Testis (tissue), 3 donors: ENCODE data around the gene ZFP62. TPM values are rescaled to one million over a fixed set of nuclear protein-coding genes. Genes with fewer than 3 reads are reported as not detected.

Experiments
- DNase-seq: peaks from one replicate; pipeline ENCODE4 v3.0.0-alpha.2; 2019
- H3K27ac ChIP-seq, 2 donors: fragments of 200-600 bp; sonication (generic); one replicate each; pipeline ENCODE4 v1.5.1; 2019
- H3K27me3 ChIP-seq: fragments of 200-600 bp; sonication (generic); one replicate; pipeline ENCODE4 v1.5.1; 2019
- H3K36me3 ChIP-seq: fragments of 200-600 bp; sonication (generic); one replicate; pipeline ENCODE4 v1.5.1; 2017; ENCODE audit warnings: low read depth; ENCODE audit errors: missing control alignments
- H3K4me1 ChIP-seq: fragments of 200-600 bp; sonication (generic); one replicate; pipeline ENCODE4 v1.5.1; 2019
- H3K4me3 ChIP-seq, 2 donors: fragments of 200-600 bp; sonication (generic); one replicate each; pipeline ENCODE4 v1.5.1; 2017 to 2019
- H3K9me3 ChIP-seq: fragments of 200-600 bp; sonication (generic); one replicate; pipeline ENCODE4 v1.5.1; 2017
- POLR2A ChIP-seq: fragments of 450-650 bp; IDR thresholded peaks from one replicate; pipeline ENCODE4 v1.6.1; 2017; ENCODE audit warnings: antibody characterized with exemption, mild to moderate bottlenecking, moderate library complexity
- WGBS, 2 donors: methylation state at CpG; one replicate each; pipeline ENCODE4 v1.1.5; 2018; 5-methylcytosine and 5-hydroxymethylcytosine counted together
- intact Hi-C: fragments of 100-400 bp; cut with DNase I; formaldehyde crosslinking; loops from one replicate; pipeline ENCODE4 v1.15.1; 2023; ENCODE audit warnings: low total_unique reads
- polyA plus RNA-seq: library from polyadenylated mRNA; stranded (reverse); fragments of 350-450 nt; fragmentation: Illumina TruSeq; extraction: RNeasy Lipid Tissue Mini Kit (QIAGEN cat#74804); gene quantifications from one replicate; pipeline ENCODE4 v1.2.3, GENCODE V29; 2014; ENCODE audit warnings: low read depth, low replicate concordance; ENCODE audit not compliant: insufficient read depth
- total RNA-seq, 2 donors: library from RNA; depleted of rRNA; stranded (reverse); fragments of >200 nt; gene quantifications; one replicate each; pipeline ENCODE4 v1.2.3, GENCODE V29; 2016
- TF ChIP-seq, protein P1 (sequence below), 3 experiments: fragments of 450-650 bp in 2 of 3; fragments of 200-600 bp in 1 of 3; sonication (generic) in 1 of 3; IDR thresholded peaks; one replicate each; pipeline ENCODE4 v1.5.1; 2016 to 2019; ENCODE audit warnings: antibody characterized with exemption in 3 of 3, mild to moderate bottlenecking in 2 of 3, moderate library complexity in 1 of 3

ZFP62 gene
- total and polyA plus RNA-seq, 3 donors from 2014 or later = 27.1 to 32.3 (median 29.2) TPM

DNA sequence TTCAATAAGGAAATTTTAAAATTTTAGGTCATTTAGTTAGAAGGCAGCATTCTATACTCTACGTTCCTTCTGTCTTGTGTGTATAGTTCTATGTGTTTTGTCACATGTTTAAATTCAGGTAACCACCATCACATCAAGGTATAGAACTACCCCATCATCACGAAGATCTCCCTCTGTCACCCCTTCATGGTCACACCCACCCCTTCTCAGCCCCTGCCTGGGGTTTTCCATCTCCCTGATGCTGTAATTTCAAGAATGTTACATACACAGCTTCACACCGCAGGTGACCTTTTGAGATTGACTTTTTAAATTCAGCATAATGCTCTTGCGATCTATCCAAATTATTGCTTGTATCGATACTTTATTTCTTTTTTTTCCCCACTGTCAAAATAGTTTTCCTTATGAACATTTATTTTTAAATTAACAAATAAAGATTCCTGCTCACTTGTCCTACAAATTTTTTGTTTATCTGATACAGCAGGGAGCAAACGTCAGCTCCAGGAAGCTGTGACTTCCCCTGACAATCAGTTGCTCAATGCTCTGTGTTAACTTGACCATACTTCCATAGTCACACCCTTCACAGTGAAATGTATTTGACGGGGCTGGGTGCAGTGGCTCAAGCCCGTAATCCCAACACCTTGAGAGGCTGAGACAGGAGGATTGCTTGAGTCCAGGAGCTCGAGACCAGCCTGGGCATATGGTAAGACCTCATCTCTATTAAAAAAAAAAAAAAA lies 48.1 kb upstream of the ZFP62 start:
- Histone ChIP-seq H3K4me1 (no peaks in the 10 kb centered on the region), H3K36me3 (no peaks in the 10 kb centered on the region), H3K9me3 (no peaks in the 10 kb centered on the region), H3K27ac (no peak overlapping the region), H3K4me3 (no peak overlapping the region), H3K27me3 (no peaks in the 10 kb centered on the region)
- intact Hi-C loops = no loop called here
- TF ChIP-seq POLR2A = no peak
- TF ChIP-seq, protein P1, sequence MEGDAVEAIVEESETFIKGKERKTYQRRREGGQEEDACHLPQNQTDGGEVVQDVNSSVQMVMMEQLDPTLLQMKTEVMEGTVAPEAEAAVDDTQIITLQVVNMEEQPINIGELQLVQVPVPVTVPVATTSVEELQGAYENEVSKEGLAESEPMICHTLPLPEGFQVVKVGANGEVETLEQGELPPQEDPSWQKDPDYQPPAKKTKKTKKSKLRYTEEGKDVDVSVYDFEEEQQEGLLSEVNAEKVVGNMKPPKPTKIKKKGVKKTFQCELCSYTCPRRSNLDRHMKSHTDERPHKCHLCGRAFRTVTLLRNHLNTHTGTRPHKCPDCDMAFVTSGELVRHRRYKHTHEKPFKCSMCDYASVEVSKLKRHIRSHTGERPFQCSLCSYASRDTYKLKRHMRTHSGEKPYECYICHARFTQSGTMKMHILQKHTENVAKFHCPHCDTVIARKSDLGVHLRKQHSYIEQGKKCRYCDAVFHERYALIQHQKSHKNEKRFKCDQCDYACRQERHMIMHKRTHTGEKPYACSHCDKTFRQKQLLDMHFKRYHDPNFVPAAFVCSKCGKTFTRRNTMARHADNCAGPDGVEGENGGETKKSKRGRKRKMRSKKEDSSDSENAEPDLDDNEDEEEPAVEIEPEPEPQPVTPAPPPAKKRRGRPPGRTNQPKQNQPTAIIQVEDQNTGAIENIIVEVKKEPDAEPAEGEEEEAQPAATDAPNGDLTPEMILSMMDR (IDR thresholded peaks at IDR 0.05) = no peak
- no peak for DNase-seq
- 77 to 86% methylated on average over 9 of the region's 9 CpGs for WGBS, 2 donors

DNA sequence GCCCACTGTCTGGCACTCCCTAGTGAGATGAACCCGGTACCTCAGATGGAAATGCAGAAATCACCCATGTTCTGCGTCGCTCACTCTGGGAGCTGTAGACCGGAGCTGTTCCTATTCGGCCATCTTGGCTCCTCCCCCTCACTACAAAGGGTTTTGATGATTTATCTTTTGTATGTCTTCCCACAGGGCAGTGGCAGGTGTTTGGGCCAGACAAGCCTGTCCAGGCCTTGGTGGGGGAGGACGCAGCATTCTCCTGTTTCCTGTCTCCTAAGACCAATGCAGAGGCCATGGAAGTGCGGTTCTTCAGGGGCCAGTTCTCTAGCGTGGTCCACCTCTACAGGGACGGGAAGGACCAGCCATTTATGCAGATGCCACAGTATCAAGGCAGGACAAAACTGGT lies 47.3 kb upstream of the ZFP62 start:
- H3K27me3 ChIP-seq = no peaks in the 10 kb centered on the region
- 82 to 85% methylated on average over 5 to 9 of the region's 9 CpGs for WGBS, 2 donors
- intact Hi-C loops = no loop called here

GRCh38 chr5:180901319-180902009 lies 40.4 kb upstream of the ZFP62 start:
- no peaks in the 10 kb centered on the region for H3K36me3 ChIP-seq
- no peaks in the 10 kb centered on the region for H3K4me1 ChIP-seq
- no peak for DNase-seq
- no peak overlapping the region for H3K27ac ChIP-seq
- TF ChIP-seq, protein P1 (IDR thresholded peaks at IDR 0.05) = no peak
- TF ChIP-seq POLR2A = no peak
- 79 to 85% methylated on average over 7 of the region's 7 CpGs for WGBS, 2 donors
- no peaks in the 10 kb centered on the region for H3K27me3 ChIP-seq
- intact Hi-C loops = no loop called here
- H3K9me3 ChIP-seq = no peaks in the 10 kb centered on the region
- H3K4me3 ChIP-seq = no peak overlapping the region

More for the DNA sequence above, 47.3 kb upstream of the ZFP62 start:
- Histone ChIP-seq H3K36me3 (no peaks in the 10 kb centered on the region), H3K9me3 (no peaks in the 10 kb centered on the region), H3K27ac (no peak overlapping the region), H3K4me1 (no peaks in the 10 kb centered on the region), H3K4me3 (no peak overlapping the region)
- TF ChIP-seq, protein P1 (IDR thresholded peaks at IDR 0.05) = no peak
- no peak for TF ChIP-seq POLR2A
- DNase-seq = no peak

DNA sequence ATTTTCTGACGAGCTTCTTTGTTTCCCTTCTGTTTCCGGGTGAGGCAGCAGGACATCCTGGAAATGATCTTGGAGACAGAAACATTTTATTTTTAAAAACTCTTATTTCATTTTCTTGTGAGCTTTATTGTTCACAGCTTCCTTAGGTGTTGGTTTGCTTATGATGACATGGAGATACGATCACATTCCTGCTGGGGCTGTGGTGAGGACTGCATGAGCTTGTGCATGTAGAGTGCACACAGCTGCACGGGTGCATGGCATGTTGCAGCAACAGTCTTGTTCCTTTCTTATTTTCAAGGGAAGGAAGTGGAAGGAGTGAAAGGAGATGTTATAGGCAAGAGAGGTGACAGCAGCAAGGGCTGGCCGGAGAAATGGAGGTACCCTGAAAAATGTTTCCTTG lies 39.1 kb upstream of the ZFP62 start:
- H3K27me3 ChIP-seq = no peaks in the 10 kb centered on the region
- no peaks in the 10 kb centered on the region for H3K36me3 ChIP-seq
- WGBS, 2 donors = 81% methylated on average over 5 of the region's 5 CpGs
- no peak for DNase-seq
- no peaks in the 10 kb centered on the region for H3K9me3 ChIP-seq
- H3K27ac ChIP-seq = no peak overlapping the region
- intact Hi-C loops = no loop called here
- TF ChIP-seq, protein P1 (IDR thresholded peaks at IDR 0.05) = no peak
- TF ChIP-seq POLR2A = no peak
- no peak overlapping the region for H3K4me3 ChIP-seq
- no peaks in the 10 kb centered on the region for H3K4me1 ChIP-seq
